Jurkat, Clone E6-1 (cell line): ENCODE results near the gene SCRN2.

Experiments
- DNase-seq: peaks from one replicate; pipeline ENCODE4 v3.0.0-alpha.2; 2011; ENCODE audit warnings: low read depth, low spot score
- H3K4me3 ChIP-seq: 2 replicates; pipeline ENCODE4 v1.5.1; 2011; ENCODE audit warnings: mild to moderate bottlenecking, low read length, control low read depth, moderate library complexity

SCRN2 gene

DNA sequence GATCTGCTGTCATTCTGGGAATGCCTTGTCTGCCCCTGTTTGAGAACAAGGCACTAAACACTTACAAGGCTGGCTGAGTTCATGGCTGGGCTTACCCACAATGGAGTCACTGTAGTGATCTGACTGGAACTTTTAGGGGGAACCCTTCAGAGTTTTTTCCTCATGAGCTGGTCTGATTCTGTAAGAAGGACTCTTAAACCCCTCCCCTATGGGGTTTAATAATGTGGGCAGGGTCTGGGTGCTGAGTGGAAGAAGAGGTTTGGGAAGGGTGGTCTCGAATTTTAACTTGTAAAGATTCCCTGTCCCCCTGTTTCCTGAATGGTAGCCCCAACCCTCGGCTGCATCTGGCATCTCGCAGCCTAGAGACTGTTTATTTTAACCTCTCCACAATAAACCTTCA is 50.0 kb downstream of the SCRN2 start:
- no peak overlapping the region for H3K4me3 ChIP-seq
- DNase-seq: no peak

- DNase-seq: no peak
- H3K4me3 ChIP-seq: no peak overlapping the region
These were observed 51.2 kb downstream of the SCRN2 start for GRCh38 chr17:47789611-47790561.
